ENCODE results near the gene SPEN.

DNA sequence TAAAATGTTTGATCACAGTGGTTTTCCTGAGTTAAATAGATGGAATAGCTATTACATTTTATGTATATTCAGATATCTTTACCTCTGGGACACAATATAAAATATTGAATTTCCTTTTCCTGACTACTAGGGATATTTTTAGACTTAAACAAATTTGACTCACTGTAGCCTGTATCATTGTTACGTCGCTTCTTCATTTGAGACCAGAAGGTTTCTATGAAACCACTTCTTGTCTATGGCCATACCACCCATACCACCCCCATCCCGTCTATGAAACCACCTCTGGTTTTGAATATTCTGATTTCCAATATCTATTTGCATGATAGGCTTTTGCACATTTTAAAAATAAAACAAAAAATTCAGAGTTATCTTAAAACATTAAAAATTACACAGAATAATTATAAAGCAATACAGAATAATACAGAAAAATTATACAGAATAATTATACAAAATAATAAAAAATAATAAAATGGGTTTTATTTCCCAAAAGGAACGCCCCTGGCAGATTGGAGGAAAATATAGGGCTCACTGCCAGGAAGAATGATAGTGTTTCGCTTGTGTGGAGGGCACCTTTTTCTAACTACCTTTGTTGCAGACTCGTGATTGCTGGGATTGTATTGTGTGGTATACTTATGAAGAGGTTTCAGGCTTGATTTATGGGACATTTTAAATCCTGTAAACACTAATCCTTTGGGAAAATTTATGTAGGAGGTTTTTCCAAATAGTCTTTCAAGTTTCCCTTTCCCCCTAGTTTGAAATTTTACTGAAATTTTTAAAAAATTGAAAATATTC lies 4.7 kb downstream of the SPEN start:
- TF ChIP-seq EZH2 (IDR thresholded peaks at IDR 0.05) (no peak), POLR2AphosphoS5 (IDR thresholded peaks at IDR 0.05; ENCODE audit: borderline replicate concordance, low read depth, low read length) (no peak), FOXP2 (optimal IDR thresholded peaks at IDR 0.05; ENCODE audit: control extremely low read depth, extremely low read length, insufficient read depth) (no peak)
